IPS-NIHi11 (cell line): ENCODE results near the gene CD46.
"Not testable (repeated sequence)": the region's sequence is repeated elsewhere in the genome, so short reads cannot be mapped to it uniquely, and the experiment has no call there.

Experiments used
- DNase-seq: peaks from one replicate; pipeline ENCODE4 v3.0.0; 2012; ENCODE audit warnings: mixed read lengths, low spot score

Gene CD46

DNA sequence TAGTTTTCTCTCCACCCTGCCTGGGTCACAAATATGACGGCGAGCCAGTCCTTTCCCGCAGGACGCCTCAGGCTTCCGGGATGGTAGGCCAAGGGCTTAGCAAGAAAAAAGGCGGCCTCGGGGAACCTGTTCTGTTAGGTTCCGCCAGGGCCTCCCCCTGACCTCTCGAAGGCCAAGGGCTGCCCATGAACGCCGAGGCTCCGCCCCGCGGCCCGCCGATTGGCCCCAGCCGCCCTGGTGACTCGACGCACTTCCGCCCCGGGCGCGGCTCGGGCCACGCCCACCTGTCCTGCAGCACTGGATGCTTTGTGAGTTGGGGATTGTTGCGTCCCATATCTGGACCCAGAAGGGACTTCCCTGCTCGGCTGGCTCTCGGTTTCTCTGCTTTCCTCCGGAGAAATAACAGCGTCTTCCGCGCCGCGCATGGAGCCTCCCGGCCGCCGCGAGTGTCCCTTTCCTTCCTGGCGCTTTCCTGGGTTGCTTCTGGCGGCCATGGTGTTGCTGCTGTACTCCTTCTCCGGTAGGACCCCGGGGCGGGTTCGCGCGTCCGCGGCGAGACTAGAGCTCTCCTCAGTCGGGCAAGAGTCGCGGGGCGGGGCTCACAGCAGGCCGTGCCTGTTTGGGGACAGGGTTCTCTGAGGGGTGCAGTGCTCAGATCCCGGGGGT is at the start of gene CD46:
CD46 (plus strand) TSS at position 265 of the 666 bp plus-strand sequence; CDS start at position 424, 159 bp downstream.
- peak; percentile 94 for DNase-seq

- DNase-seq, result no peak
Observed at GRCh38 chr1:207702317-207702716, 49.5 kb upstream of the CD46 start.

DNA sequence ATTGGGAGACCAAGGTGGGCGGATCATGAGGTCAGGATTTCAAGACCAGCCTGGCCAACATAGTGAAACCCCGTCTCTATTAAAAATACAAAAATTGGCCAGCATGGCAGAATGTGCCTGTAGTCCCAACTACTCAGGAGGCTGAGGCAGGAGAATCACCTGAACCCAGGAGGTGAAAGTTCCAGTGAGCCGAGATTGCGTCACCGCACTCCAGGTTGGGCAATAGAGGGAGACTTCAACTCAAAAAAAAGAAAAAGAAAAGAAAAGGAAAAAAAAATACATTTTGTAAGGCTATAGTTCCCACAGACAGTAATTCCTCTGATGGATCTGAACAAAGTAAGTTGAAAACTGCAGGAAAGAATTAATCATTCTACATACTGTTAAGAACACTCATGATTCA is 48.1 kb upstream of the CD46 start:
- no peak for DNase-seq

DNA sequence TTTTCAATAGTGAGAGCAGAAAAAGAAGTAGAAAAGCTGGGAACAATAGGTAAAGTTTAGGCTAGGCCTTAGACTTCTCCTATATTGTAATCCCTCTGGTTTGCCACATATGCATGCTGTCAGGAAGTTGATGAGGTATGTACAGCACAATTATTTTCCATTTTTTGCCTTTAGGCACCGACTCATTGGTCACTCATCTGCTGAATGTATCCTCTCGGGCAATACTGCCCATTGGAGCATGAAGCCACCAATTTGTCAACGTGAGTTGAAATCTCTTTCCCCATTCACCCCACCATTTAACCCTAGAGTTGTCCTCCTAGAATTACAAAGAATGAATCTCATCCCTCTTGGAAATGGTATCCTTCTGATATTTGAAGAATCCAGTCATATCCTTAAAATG is 43.9 kb upstream of the CD46 start:
- not testable (repeated sequence) for DNase-seq

- DNase-seq, result peak; percentile 37
Observed at GRCh38 chr1:207711285-207711684, 40.6 kb upstream of the CD46 start.

DNA sequence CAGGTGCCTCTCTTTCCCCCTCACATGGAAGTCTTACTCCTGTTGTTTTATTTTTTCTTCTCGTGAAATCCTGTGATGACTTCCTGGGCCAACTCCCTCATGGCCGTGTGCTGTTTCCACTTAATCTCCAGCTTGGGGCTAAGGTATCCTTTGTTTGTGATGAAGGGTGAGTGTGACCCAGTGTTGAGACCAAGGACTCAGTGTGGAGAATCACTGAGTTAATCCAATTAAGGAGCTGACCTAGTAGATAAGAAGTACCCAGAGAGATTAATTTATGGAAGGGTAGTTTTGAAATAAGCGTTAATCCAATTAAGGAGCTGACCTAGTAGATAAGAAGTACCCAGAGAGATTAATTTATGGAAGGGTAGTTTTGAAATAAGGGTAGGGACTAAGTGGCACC is 39.2 kb upstream of the CD46 start:
- DNase-seq, result not testable (repeated sequence)

DNA sequence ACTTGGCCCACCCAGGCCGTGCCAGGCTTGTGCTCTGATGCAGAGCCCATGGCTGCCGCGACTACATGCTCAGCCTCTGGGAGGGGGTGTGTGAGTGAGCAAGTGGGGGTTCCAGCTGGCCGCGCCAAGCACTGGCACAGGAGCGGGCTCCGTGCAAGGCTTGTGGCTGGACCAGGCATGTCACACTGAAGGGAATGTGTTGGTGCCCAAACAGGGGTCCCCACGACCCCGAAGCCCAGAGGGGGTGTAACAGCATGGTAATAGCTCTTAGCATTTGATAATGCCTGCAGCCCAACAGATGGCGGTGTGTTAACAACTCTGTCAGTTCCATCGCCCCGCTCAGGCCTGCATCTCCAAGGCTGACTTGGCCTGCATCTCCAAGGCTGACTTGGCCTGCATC is 38.3 kb upstream of the CD46 start:
- DNase-seq, result no peak

- no peak for DNase-seq
Observed at GRCh38 chr1:207719234-207719633, 32.6 kb upstream of the CD46 start.

- not testable (repeated sequence) for DNase-seq
Observed at GRCh38 chr1:207728200-207728858, 23.5 kb upstream of the CD46 start.

GRCh38 chr1:207737503-207738157 is 14.2 kb upstream of the CD46 start:
- DNase-seq, result not testable (repeated sequence)

- not testable (repeated sequence) for DNase-seq
Observed at GRCh38 chr1:207738158-207738659, 13.6 kb upstream of the CD46 start.

DNA sequence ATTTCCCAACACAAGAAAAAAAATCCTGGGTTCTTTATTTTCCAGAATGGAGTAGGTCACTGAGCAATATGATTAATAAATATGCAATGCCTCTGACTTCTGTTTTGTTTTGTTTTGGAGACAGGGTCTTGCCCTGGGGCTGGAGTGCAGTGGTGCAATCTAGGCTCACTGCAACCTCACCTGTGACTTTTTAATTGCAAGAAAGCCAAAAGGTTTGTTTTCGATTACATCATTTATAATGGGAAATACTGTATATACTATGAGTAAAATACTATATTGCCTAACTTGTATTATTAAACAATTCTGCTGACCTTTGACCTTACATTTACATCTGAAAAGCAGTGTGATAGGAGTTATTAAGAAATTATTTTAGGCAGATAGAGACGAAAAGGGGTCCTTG is 11.6 kb upstream of the CD46 start:
- no peak for DNase-seq

- DNase-seq, result no peak
Observed at GRCh38 chr1:207742850-207743555, 8.9 kb upstream of the CD46 start.

DNA sequence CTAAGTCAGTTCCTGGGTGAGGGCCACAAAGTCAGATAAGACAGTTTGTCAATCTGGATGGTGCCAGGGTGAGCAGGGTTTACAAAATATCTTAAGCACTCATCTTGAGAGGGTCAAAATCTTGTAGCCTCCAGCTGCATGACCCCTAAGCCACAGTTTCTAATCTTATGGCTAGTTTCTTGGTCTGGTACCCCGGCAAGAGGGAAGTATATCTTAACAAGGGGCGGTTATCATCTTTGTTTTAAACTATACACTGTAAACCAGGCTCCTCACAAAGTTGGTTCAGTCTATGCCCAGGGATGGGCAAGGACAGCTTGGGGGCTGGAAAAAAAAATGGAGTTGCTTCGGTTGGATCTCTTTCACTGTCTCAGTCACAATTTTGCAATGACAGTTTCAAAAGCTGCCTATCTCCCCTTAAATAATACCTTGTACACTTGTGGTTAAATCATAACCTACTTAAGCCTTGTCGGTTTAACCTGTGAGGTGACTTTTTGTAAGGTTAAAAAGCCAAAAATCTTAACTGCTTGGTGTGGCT is 7.8 kb upstream of the CD46 start:
- DNase-seq, result no peak

DNA sequence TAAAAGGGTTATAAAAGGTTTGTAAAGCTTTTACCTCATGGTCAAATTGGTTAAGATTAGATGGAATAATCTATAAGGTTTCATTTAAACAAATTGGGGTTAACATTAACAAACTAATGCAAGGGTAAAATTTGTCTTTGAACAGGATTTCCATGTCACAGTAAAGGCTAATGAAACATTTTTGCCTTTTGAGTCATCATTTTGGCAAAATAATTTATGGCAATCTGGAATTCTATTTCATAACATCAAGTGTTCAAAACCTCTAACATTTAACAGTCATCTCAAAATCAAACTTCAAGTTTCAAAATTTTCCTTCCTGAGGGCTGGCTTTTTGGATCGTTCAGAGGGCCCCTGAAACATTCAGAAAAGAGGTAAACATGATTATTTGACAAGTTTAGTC is 6.6 kb upstream of the CD46 start:
- DNase-seq, result no peak

DNA sequence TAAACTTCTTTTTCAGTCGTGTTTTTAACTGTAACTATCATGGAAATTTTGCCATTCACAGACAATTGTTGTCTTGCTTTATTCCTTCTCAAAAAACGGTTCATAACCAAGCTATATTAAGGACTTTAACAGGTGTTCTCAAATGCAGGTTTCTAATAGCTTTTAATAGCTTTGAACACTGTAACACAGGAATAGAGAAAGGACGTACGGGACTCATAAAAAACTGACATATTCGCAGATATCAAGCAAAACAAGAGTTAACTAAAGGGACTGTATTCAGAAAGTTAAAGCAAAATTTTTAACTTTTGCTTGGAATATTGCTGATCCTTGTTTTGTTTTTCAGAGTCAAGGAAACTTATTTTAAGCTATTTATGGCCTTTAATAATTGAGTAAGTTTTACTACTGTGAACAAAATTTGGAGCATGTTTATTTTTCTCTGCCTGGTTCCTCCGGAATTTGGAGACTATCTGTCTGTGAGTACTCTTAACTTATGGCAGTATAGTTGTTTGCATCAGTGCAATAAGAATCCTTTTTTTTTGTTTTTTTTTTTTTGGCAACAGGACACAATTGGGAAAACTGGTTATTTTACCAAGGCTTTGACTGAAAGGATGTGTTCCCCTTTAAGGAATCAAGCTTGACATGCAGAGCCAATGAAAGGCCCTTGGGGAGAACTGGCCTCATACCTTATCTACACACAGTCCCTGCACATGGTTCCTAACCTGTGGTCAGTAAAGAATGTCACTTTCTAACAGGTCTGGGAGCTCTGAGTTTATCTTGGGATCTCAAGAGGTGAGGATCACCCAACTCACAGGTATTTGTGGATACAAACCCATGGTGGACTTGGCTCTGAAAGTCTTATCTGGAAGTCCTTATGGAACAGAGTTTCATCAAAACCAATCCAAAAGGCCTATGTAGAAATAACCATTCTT is 5.8 kb upstream of the CD46 start:
- no peak for DNase-seq

- DNase-seq, result peak; percentile 11
Observed at GRCh38 chr1:207747627-207748492, 4.0 kb upstream of the CD46 start.

DNA sequence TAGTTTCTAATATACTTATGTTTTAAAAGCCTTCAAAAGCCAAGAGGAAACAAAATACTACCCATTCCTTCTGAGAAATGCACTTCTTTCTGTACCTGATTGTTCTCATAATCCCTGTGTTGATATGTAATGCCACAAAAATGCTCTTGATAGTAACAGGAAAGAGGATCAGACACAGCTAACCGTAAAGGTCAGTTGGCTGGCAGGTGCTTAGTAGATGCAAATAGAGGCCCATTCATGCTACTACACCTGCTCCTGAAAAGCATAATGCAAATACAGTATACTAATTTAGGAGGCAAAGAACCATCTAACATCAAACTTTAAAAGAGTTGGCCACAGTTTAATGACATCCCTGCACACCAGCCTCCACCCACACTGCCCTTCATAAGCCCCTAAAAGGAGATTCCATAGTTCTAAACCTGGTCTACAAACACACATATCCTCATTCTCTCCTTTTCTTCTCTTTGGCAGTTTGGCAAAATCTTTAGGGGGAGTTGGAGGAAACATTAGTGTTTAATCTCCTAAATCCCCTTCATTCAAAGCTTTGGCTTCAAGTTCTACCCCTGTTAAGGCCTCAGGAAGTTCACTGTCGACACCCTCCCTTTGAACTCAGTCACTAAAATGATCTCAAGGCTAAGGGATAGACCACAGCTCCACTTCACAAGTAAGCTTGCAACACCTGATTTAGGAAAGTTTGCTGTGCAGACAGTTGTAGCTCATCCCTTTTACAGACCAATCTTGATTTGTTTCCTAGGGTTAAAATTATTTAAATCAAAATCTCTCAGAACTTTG is 2.9 kb upstream of the CD46 start:
- no peak for DNase-seq

- no peak for DNase-seq
Observed at GRCh38 chr1:207750631-207751305, 1.1 kb upstream of the CD46 start.
